ENCODE data around the gene TLE5.

The TLE5 gene

DNA sequence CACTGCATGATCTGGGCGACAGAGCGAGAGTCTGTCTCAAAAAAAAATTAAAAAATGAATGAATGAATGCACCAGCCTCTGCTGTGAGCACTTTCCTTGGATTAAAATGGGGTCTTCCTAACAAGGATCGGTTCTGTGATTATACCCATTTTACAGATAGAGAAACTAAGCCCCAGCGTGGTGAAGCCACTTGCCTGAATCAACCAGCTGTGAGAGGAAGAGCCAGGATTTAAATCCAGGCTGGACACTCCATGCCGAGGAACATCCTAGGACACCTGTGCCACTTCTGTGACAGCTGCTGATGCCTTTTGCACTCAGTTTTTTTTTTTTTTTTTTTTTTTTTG, 14.1 kb downstream of the TLE5 start:
- no peak overlapping the region for H3K4me3 ChIP-seq (replicated peaks; ENCODE audit: low read depth, low read length)
- DNase-seq (ENCODE audit: low read depth): no peak
- TF ChIP-seq CTCF (IDR thresholded peaks at IDR 0.05; ENCODE audit: low read length, missing control alignments): no peak

DNA sequence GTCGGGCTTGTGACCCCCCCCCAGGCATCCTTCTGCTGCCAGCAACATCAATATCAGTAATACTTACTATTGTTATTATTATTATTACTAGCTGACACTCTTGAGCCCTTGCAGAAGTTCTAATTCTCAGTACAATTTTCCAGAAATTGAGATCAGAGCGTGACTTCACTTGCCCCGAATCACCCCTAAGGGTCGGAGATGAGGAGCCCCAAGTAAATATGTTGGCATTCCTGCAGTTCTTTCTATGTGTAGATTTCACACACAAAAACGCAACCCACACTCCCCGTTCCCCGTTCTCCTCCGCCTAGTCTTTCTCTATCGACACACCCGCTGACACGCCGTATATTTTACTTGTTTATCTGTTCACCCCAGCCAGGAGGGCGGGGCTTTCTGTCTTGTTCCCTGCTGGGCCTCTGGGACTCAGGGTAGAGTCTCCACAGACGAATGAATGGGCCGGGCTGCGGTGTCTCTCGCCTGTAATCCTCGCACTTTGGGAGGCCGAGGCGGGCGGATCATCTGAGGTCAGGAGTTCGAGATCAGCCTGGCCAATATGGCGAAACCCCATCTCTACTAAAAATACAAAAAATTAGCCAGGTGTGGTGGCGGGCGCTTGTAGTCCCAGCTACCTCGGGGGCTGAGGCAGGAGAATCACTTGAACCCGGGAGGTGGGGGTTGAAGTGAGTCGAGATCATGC, 14.7 kb downstream of the TLE5 start:
- DNase-seq (ENCODE audit: low read depth): peak; percentile 71

GRCh38 chr19:3046698-3047495, 15.4 kb downstream of the TLE5 start:
- DNase-seq (ENCODE audit: low read depth): peak; percentile 32
- H3K4me3 ChIP-seq (replicated peaks; ENCODE audit: low read depth, low read length): peak overlapping the region; percentile 30
- no peak for TF ChIP-seq CTCF (IDR thresholded peaks at IDR 0.05; ENCODE audit: low read length, missing control alignments)

More for the DNA sequence above, 14.7 kb downstream of the TLE5 start:
- peak overlapping the region; percentile 30 for H3K4me3 ChIP-seq (replicated peaks; ENCODE audit: low read depth, low read length)
- no peak for TF ChIP-seq CTCF (IDR thresholded peaks at IDR 0.05; ENCODE audit: low read length, missing control alignments)

GRCh38 chr19:3045885-3046697, 16.2 kb downstream of the TLE5 start:
- H3K4me3 ChIP-seq (replicated peaks; ENCODE audit: low read depth, low read length): no peak overlapping the region
- TF ChIP-seq CTCF (IDR thresholded peaks at IDR 0.05; ENCODE audit: low read length, missing control alignments): no peak
- no peak for DNase-seq (ENCODE audit: low read depth)

- H3K4me3 ChIP-seq (replicated peaks; ENCODE audit: low read depth, low read length): no peak overlapping the region
- no peak for TF ChIP-seq CTCF (IDR thresholded peaks at IDR 0.05; ENCODE audit: low read length, missing control alignments)
- no peak for DNase-seq (ENCODE audit: low read depth)
These were observed 17.1 kb downstream of the TLE5 start for GRCh38 chr19:3045191-3045590.

DNA sequence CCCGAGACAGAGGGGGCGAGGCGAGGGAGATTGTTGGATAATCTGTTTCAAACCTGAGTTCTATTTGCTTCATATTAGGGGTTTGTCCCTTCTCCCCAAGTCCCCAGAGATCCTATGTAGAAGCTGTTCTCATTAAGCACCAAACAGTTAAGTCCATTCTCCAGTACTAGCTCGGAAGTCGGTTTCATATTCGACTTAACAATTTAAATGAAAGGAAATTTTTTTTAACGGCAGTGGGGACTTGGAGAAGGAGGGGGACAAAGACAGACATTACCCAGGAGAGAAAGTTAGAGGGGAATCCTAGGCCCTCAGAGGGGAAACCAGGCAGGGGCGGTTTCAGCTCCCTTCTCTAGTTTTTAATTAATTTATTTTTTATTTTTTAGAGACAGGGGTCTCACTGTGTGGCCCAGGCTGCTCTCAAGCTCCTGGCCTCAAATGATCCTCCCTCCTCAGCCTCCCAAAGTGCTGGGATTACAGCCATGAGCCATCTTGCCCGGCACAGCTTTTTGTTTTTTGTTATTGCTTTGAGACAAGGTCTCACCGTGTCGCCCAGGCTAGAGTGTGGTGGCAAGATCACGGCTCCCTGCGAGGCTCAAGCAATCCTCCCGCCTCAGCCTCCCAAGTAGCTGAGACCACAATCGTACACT, 19.6 kb downstream of the TLE5 start:
- no peak for DNase-seq (ENCODE audit: low read depth)
- no peak overlapping the region for H3K4me3 ChIP-seq (replicated peaks; ENCODE audit: low read depth, low read length)
- TF ChIP-seq CTCF (IDR thresholded peaks at IDR 0.05; ENCODE audit: low read length, missing control alignments): no peak
